IPS-11a (cell line): ENCODE measurements around the gene FBLN7.
"Not testable (repeated sequence)": the region's sequence is repeated elsewhere in the genome, so short reads cannot be mapped to it uniquely, and the experiment has no call there.

Experiments used
- H3K4me3 ChIP-seq: one replicate; pipeline ENCODE4 v1.5.1; 2013; ENCODE audit warnings: low read depth, low read length, control low read depth

FBLN7 gene

GRCh38 chr2:112138159-112139032 is at the start of gene FBLN7:
TSS of gene FBLN7 (plus strand) at chr2:112138385. CDS start at chr2:112138656, 271 bp downstream.
- peak within 1 kb of the TSS; percentile 51 for H3K4me3 ChIP-seq

GRCh38 chr2:112089375-112089774 is 48.8 kb upstream of the FBLN7 start:
- no peak overlapping the region for H3K4me3 ChIP-seq

- no peak overlapping the region for H3K4me3 ChIP-seq
Measured at GRCh38 chr2:112092286-112093041, 45.7 kb upstream of the FBLN7 start.

GRCh38 chr2:112093216-112093615 is 45.0 kb upstream of the FBLN7 start:
- no peak overlapping the region for H3K4me3 ChIP-seq

- no peak overlapping the region for H3K4me3 ChIP-seq
Measured at GRCh38 chr2:112095681-112096080, 42.5 kb upstream of the FBLN7 start.

- no peak overlapping the region for H3K4me3 ChIP-seq
Measured at GRCh38 chr2:112096098-112096497, 42.1 kb upstream of the FBLN7 start.

GRCh38 chr2:112108178-112108832 is 29.9 kb upstream of the FBLN7 start:
- H3K4me3 ChIP-seq, result no peak overlapping the region

- H3K4me3 ChIP-seq, result no peak overlapping the region
Measured at GRCh38 chr2:112109278-112109677, 28.9 kb upstream of the FBLN7 start.

- no peak overlapping the region for H3K4me3 ChIP-seq
Measured at GRCh38 chr2:112110966-112111365, 27.2 kb upstream of the FBLN7 start.

- not testable (repeated sequence) for H3K4me3 ChIP-seq
Measured at GRCh38 chr2:112113354-112113753, 24.8 kb upstream of the FBLN7 start.

- no peak overlapping the region for H3K4me3 ChIP-seq
Measured at GRCh38 chr2:112118148-112118547, 20.0 kb upstream of the FBLN7 start.

- no peak overlapping the region for H3K4me3 ChIP-seq
Measured at GRCh38 chr2:112121682-112122254, 16.4 kb upstream of the FBLN7 start.

GRCh38 chr2:112129060-112129459 is 9.1 kb upstream of the FBLN7 start:
- no peak overlapping the region for H3K4me3 ChIP-seq

GRCh38 chr2:112133344-112133743 is 4.8 kb upstream of the FBLN7 start:
- no peak overlapping the region for H3K4me3 ChIP-seq

- no peak overlapping the region for H3K4me3 ChIP-seq
Measured at GRCh38 chr2:112134120-112134519, 4.1 kb upstream of the FBLN7 start.

GRCh38 chr2:112136096-112136495 is 2.1 kb upstream of the FBLN7 start:
- no peak overlapping the region for H3K4me3 ChIP-seq

- H3K4me3 ChIP-seq, result peak overlapping the region; percentile 51
Measured at GRCh38 chr2:112137516-112138158, 548 bp upstream of the FBLN7 start.

GRCh38 chr2:112139033-112139614 is 939 bp downstream of the FBLN7 start:
- not testable (repeated sequence) for H3K4me3 ChIP-seq

- H3K4me3 ChIP-seq, result not testable (repeated sequence)
Measured at GRCh38 chr2:112139661-112140204, 1.5 kb downstream of the FBLN7 start.

GRCh38 chr2:112140205-112140802 is 2.1 kb downstream of the FBLN7 start:
- H3K4me3 ChIP-seq, result no peak overlapping the region
